ENCODE data around the gene KCTD17. TPM values are rescaled to one million over a fixed set of nuclear protein-coding genes. Genes with fewer than 3 reads are reported as not detected.

Gene KCTD17
- total RNA-seq, 1 experiment from 2014 or later, result 29.4 TPM

DNA sequence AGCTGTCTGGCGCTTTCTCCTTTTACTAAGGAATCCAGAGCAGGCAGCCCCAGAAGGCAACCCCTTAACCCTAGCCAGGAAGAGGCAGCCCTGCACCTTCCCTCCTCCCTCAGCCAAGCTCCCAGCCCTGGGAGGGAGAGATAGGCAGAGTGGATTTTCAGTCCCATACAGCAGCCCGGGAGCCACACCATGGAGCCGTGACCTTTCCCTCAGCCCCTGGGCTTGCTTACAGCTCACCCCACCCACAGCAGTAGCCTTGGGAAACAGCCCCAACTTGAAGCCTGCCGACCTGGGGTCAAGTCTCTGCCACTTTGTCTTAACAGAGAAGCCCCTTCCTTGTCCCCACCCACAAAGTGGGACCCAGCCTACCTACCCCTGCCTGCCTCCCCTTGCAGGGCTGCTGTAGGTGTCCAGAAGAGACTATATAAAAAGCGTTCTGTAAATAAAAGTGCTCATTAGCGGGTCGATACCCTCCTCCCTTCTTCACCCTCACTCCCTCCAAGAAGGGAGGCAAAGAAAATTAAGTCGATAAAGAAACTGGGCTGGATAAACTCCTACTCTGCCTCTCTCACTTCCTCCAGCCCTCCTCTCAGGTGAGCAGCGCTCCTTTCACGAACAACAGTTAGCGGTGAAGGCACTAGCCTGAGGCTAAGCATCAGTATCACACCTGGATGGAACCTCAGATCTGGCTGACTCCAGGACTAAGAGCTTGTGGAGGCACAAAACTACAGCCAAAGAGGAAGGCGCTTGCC lies 36.5 kb upstream of the KCTD17 start (continued):
- TF ChIP-seq, protein P1, sequence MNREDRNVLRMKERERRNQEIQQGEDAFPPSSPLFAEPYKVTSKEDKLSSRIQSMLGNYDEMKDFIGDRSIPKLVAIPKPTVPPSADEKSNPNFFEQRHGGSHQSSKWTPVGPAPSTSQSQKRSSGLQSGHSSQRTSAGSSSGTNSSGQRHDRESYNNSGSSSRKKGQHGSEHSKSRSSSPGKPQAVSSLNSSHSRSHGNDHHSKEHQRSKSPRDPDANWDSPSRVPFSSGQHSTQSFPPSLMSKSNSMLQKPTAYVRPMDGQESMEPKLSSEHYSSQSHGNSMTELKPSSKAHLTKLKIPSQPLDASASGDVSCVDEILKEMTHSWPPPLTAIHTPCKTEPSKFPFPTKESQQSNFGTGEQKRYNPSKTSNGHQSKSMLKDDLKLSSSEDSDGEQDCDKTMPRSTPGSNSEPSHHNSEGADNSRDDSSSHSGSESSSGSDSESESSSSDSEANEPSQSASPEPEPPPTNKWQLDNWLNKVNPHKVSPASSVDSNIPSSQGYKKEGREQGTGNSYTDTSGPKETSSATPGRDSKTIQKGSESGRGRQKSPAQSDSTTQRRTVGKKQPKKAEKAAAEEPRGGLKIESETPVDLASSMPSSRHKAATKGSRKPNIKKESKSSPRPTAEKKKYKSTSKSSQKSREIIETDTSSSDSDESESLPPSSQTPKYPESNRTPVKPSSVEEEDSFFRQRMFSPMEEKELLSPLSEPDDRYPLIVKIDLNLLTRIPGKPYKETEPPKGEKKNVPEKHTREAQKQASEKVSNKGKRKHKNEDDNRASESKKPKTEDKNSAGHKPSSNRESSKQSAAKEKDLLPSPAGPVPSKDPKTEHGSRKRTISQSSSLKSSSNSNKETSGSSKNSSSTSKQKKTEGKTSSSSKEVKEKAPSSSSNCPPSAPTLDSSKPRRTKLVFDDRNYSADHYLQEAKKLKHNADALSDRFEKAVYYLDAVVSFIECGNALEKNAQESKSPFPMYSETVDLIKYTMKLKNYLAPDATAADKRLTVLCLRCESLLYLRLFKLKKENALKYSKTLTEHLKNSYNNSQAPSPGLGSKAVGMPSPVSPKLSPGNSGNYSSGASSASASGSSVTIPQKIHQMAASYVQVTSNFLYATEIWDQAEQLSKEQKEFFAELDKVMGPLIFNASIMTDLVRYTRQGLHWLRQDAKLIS (CRISPR knock-in tag; IDR thresholded peaks at IDR 0.05; ENCODE audit: borderline replicate concordance), result no peak

DNA sequence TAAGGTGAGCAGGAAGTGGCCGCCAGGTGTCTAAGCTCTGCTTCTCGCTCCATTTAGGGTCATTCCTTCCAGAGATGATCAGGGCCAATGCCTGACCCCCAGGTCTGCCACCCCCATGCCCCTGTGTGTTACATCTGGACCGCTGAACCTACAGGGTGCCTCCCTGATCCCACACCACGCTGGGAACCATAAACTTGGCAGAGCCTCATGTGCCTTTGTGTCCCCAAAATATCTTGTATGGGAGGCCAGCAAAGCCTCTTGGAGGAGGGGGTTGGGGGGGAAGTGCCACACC lies 36.0 kb upstream of the KCTD17 start:
- CTCF ChIA-PET, result interaction anchor here (1.0 to 4.9 kb wide), 5 partner anchors 17 to 184 kb away, joined by 3 to 13 read pairs (median 4); no protein-coding TSS in a partner anchor

DNA sequence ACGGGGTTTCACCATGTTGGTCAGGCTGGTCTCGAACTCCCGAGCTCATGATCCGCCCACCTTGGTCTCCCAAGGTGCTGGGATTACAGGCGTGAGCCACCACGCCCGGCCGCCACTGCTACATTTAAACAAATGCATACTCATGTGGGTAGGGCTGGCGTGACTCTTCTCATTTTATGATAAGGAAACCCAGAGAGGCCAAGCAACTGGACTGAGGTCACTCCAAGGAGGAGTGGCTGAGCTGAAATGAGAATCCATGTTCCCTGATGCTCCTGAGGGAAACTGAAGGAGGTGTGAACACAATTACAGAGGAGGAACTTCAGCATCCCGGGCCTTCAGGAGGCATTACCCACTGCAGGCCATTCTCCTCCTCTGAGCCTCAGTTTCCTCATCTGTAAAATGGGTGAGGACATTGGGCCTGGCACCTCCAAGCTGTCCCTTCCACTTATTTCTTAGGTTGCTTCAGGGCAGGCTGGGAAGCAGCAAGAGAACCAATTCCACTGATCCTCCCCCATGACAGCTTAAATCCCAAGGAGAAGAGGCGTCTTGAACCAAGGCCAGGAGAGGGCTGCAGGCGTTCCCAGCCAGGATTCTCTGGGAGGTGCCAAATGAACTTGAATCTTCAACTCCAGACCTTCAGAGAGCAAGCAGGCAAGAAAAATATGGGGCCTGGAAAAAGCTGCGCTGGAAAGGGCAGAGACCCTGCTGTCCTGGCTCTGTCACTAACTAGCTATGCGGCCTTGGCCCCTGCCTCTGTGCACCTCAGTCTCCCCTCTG lies 35.2 kb upstream of the KCTD17 start:
- POLR2A ChIA-PET, result no interaction called here
- Mint-ChIP-seq H3K36me3 (no peaks in the 10 kb centered on the region; the same call in 1 of the 2 replicates), H3K4me3 (no peak overlapping the region), H3K4me1 (peaks cover 23% of the 10 kb centered on the region), H3K27me3 (ENCODE audit: low read depth) (no peaks in the 10 kb centered on the region; the same call in 1 of the 2 replicates), H3K27ac (no peak overlapping the region), H3K9me3 (no peaks in the 10 kb centered on the region)
- no peak for DNase-seq (ENCODE audit: low spot score)
- CTCF ChIA-PET, result interaction anchor here (0.8 to 4.9 kb wide), 5 partner anchors 18 to 183 kb away, joined by 3 to 13 read pairs (median 3); no protein-coding TSS in a partner anchor
- TF ChIP-seq ZNF263 (CRISPR knock-in tag; IDR thresholded peaks at IDR 0.05; ENCODE audit: low read depth), result 0 out of 2 replicates have a peak, but pooled peaks have one; percentile 18
- TF ChIP-seq GABPB1 (CRISPR knock-in tag; IDR thresholded peaks at IDR 0.05), result no peak
- ATAC-seq, result no peak

More for the DNA sequence above, 36.0 kb upstream of the KCTD17 start:
- Mint-ChIP-seq H3K36me3 (no peaks in the 10 kb centered on the region; the same call in 1 of the 2 replicates), H3K9me3 (no peaks in the 10 kb centered on the region), H3K4me1 (peaks cover 18% of the 10 kb centered on the region), H3K4me3 (no peak overlapping the region), H3K27ac (no peak overlapping the region), H3K27me3 (ENCODE audit: low read depth) (no peaks in the 10 kb centered on the region; the same call in 1 of the 2 replicates)
- TF ChIP-seq, protein P2, sequence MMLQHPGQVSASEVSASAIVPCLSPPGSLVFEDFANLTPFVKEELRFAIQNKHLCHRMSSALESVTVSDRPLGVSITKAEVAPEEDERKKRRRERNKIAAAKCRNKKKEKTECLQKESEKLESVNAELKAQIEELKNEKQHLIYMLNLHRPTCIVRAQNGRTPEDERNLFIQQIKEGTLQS (CRISPR knock-in tag; conservative IDR thresholded peaks at IDR 0.05), result no peak
- TF ChIP-seq FOXP1 (CRISPR knock-in tag; IDR thresholded peaks at IDR 0.05; ENCODE audit: borderline replicate concordance) (no peak), ELF4 (CRISPR knock-in tag; IDR thresholded peaks at IDR 0.05; ENCODE audit: low read depth) (no peak), NR1H2 (CRISPR knock-in tag; IDR thresholded peaks at IDR 0.05) (no peak), SMAD3 (CRISPR knock-in tag; IDR thresholded peaks at IDR 0.05; ENCODE audit: borderline replicate concordance) (no peak), ZNF232 (CRISPR knock-in tag; IDR thresholded peaks at IDR 0.05) (no peak), NFYB (CRISPR knock-in tag; conservative IDR thresholded peaks at IDR 0.05; ENCODE audit: low read depth) (no peak), NR2C2 (CRISPR knock-in tag; IDR thresholded peaks at IDR 0.05) (no peak), RORB (CRISPR knock-in tag; IDR thresholded peaks at IDR 0.05) (no peak), ATF1 (CRISPR knock-in tag; IDR thresholded peaks at IDR 0.05) (no peak), NFE2L1 (CRISPR knock-in tag; IDR thresholded peaks at IDR 0.05) (no peak), GTF2I (CRISPR knock-in tag; conservative IDR thresholded peaks at IDR 0.05) (no peak), TP53 (CRISPR knock-in tag; IDR thresholded peaks at IDR 0.05) (no peak), ZNF423 (CRISPR knock-in tag; IDR thresholded peaks at IDR 0.05) (no peak)
- TF ChIP-seq, protein P3, sequence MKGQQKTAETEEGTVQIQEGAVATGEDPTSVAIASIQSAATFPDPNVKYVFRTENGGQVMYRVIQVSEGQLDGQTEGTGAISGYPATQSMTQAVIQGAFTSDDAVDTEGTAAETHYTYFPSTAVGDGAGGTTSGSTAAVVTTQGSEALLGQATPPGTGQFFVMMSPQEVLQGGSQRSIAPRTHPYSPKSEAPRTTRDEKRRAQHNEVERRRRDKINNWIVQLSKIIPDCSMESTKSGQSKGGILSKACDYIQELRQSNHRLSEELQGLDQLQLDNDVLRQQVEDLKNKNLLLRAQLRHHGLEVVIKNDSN (CRISPR knock-in tag; IDR thresholded peaks at IDR 0.05), result no peak
- TF ChIP-seq, protein P4, sequence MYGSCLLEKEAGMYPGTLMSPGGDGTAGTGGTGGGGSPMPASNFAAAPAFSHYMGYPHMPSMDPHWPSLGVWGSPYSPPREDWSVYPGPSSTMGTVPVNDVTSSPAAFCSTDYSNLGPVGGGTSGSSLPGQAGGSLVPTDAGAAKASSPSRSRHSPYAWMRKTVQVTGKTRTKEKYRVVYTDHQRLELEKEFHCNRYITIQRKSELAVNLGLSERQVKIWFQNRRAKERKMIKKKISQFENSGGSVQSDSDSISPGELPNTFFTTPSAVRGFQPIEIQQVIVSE (CRISPR knock-in tag; IDR thresholded peaks at IDR 0.05; ENCODE audit: borderline replicate concordance), result no peak
- TF ChIP-seq, protein P5, sequence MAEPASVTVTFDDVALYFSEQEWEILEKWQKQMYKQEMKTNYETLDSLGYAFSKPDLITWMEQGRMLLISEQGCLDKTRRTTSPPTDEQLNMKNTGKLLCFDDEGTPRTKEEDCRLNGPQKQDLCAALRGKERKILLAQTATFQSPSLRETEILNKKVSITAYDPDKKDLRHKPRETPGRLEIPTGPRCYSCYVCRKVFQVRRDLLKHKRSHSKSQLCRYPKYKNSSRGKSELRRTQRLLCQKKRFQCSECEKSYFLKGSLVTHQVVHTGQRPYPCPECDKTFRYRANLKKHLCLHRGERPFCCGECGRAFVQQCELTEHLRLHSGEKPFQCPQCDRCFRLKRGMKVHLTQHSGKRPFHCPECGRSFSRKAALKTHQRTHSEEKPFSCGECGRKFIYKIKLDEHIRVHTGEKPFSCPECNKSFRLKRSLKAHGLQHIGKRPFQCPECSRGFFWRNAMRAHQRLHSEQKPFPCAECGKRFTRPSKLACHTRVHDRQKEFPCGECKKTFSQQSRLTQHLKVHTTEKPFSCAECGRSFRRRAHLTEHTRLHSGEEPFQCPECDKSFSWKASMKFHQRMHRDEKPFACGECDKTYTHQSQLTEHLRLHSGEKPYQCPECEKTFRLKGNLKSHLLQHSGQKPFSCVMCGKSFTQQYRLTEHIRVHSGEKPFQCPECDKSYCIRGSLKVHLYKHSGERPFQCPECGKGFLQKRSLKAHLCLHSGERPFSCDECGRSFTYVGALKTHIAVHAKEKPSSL (CRISPR knock-in tag; conservative IDR thresholded peaks at IDR 0.05), result no peak
- POLR2A ChIA-PET, result no interaction called here
- DNase-seq (ENCODE audit: low spot score) (no peak), ATAC-seq (no peak)

Measured in WTC11 (cell line).